ENCODE measurements around the gene TMEM161B. TPM values are rescaled to one million over a fixed set of nuclear protein-coding genes. Genes with fewer than 3 reads are reported as not detected.

The TMEM161B gene
- total RNA-seq, 1 experiment from 2014 or later: 22.1 TPM

GRCh38 chr5:88279584-88279983 is 10.9 kb upstream of the TMEM161B start:
- TF ChIP-seq CTCF (IDR thresholded peaks at IDR 0.05; ENCODE audit: insufficient read depth in 1 of 2, low read depth in 1 of 2, low read length in 1 of 2, severe bottlenecking in 1 of 2, unreplicated experiment in 1 of 2): no peak
- Mint-ChIP-seq H3K36me3 (ENCODE audit: insufficient read depth, unreplicated experiment) (peaks cover 8% of the 10 kb centered on the region), H3K27ac (ENCODE audit: unreplicated experiment) (no peak overlapping the region), H3K4me1 (ENCODE audit: low read depth, unreplicated experiment) (peaks cover 8% of the 10 kb centered on the region), H3K27me3 (ENCODE audit: insufficient read depth, unreplicated experiment) (no peaks in the 10 kb centered on the region), H3K9me3 (ENCODE audit: unreplicated experiment) (no peaks in the 10 kb centered on the region), H3K4me3 (ENCODE audit: unreplicated experiment) (no peak overlapping the region)
- no TSS peak for BruUV-seq (replicated peaks)
- H3K4me3 ChIP-seq (ENCODE audit: low read depth, low read length): no peak overlapping the region
- POLR2A ChIA-PET: no interaction called here
- H3K27me3 ChIP-seq (replicated peaks; ENCODE audit: control insufficient read depth, insufficient read depth, low read length): no peaks in the 10 kb centered on the region
- H3K4me1 ChIP-seq: no peaks in the 10 kb centered on the region
- no peaks in the 10 kb centered on the region for H3K36me3 ChIP-seq (ENCODE audit: control insufficient read depth, insufficient read depth, low read length)
- intact Hi-C loops (cut with micrococcal nuclease; ENCODE audit: unreplicated experiment): no loop called here
- CTCF ChIA-PET: no interaction called here
- H3K9me3 ChIP-seq: no peaks in the 10 kb centered on the region
- DNase-seq: no peak

- TF ChIP-seq CTCF (IDR thresholded peaks at IDR 0.05; ENCODE audit: insufficient read depth in 1 of 2, low read depth in 1 of 2, low read length in 1 of 2, severe bottlenecking in 1 of 2, unreplicated experiment in 1 of 2): no peak
- DNase-seq: no peak
- intact Hi-C loops (cut with micrococcal nuclease; ENCODE audit: unreplicated experiment): no loop called here
- no TSS peak for BruUV-seq (replicated peaks)
- Mint-ChIP-seq H3K27ac (ENCODE audit: unreplicated experiment) (no peak overlapping the region), H3K4me1 (ENCODE audit: low read depth, unreplicated experiment) (peaks cover 6% of the 10 kb centered on the region), H3K36me3 (ENCODE audit: insufficient read depth, unreplicated experiment) (peaks cover 28% of the 10 kb centered on the region), H3K9me3 (ENCODE audit: unreplicated experiment) (no peaks in the 10 kb centered on the region), H3K27me3 (ENCODE audit: insufficient read depth, unreplicated experiment) (no peaks in the 10 kb centered on the region), H3K4me3 (ENCODE audit: unreplicated experiment) (no peak overlapping the region)
- ChIA-PET POLR2A (no interaction called here), CTCF (no interaction called here)
- H3K4me3 ChIP-seq (ENCODE audit: low read depth, low read length): no peak overlapping the region
- no peaks in the 10 kb centered on the region for H3K36me3 ChIP-seq (ENCODE audit: control insufficient read depth, insufficient read depth, low read length)
- H3K27me3 ChIP-seq (replicated peaks; ENCODE audit: control insufficient read depth, insufficient read depth, low read length): no peaks in the 10 kb centered on the region
- H3K9me3 ChIP-seq: no peaks in the 10 kb centered on the region
- no peaks in the 10 kb centered on the region for H3K4me1 ChIP-seq
Observed at GRCh38 chr5:88276378-88276777, 7.7 kb upstream of the TMEM161B start.

- Mint-ChIP-seq H3K27me3 (ENCODE audit: insufficient read depth, unreplicated experiment) (no peaks in the 10 kb centered on the region), H3K4me3 (ENCODE audit: unreplicated experiment) (no peak overlapping the region), H3K9me3 (ENCODE audit: unreplicated experiment) (no peaks in the 10 kb centered on the region), H3K36me3 (ENCODE audit: insufficient read depth, unreplicated experiment) (peaks cover 28% of the 10 kb centered on the region), H3K27ac (ENCODE audit: unreplicated experiment) (no peak overlapping the region), H3K4me1 (ENCODE audit: low read depth, unreplicated experiment) (peaks cover under 1% of the 10 kb centered on the region)
- Histone ChIP-seq H3K4me3 (ENCODE audit: low read depth, low read length) (no peak overlapping the region), H3K36me3 (ENCODE audit: control insufficient read depth, insufficient read depth, low read length) (no peaks in the 10 kb centered on the region), H3K9me3 (no peaks in the 10 kb centered on the region), H3K4me1 (no peaks in the 10 kb centered on the region), H3K27me3 (replicated peaks; ENCODE audit: control insufficient read depth, insufficient read depth, low read length) (no peaks in the 10 kb centered on the region)
- intact Hi-C loops (cut with micrococcal nuclease; ENCODE audit: unreplicated experiment): no loop called here
- TF ChIP-seq CTCF (IDR thresholded peaks at IDR 0.05; ENCODE audit: insufficient read depth in 1 of 2, low read depth in 1 of 2, low read length in 1 of 2, severe bottlenecking in 1 of 2, unreplicated experiment in 1 of 2): no peak
- BruUV-seq (replicated peaks): no TSS peak
- no peak for DNase-seq
- POLR2A ChIA-PET: no interaction called here
- CTCF ChIA-PET: no interaction called here
Observed at GRCh38 chr5:88275581-88275980, 6.9 kb upstream of the TMEM161B start.
